B cell (primary cell): ENCODE results near the gene STAT4. TPM values are rescaled to one million over a fixed set of nuclear protein-coding genes. Genes with fewer than 3 reads are reported as not detected.

ENCODE experiments used
- ATAC-seq: fragments of 200-7000 bp; cut with Tn5 transposase; one replicate; pipeline ENCODE4 v1.10.0; 2021; ENCODE audit warnings: low read depth, mild to moderate bottlenecking, moderate number of reproducible peaks, moderate library complexity
- CTCF ChIA-PET: fragments of 350-600 bp; sonication (Branson Sonifier 250); formaldehyde crosslinking; loops from one replicate; lab custom pipeline; 2021; ENCODE audit warnings: antibody characterized with exemption, inconsistent platforms; lab: Charles Lee
- POLR2A ChIA-PET: fragments of 350-600 bp; sonication (Branson Sonifier 250); formaldehyde crosslinking; loops from one replicate; lab custom pipeline; 2021; ENCODE audit warnings: antibody characterized with exemption; lab: Charles Lee
- DNase-seq: peaks from one replicate; pipeline ENCODE4 v3.0.0; 2013
- H2AFZ ChIP-seq: 2 replicates; pipeline ENCODE4 v1.6.1; 2012; ENCODE audit warnings: mild to moderate bottlenecking, low read depth, low read length; ENCODE audit not compliant: insufficient read depth, poor library complexity, severe bottlenecking
- H3K27ac ChIP-seq, 2 donors: 1 replicate in 1 of 2; 2 replicates in 1 of 2; pipeline ENCODE4 v1.5.1; 2012 to 2013; ENCODE audit warnings: low read length in 2 of 2, mild to moderate bottlenecking in 2 of 2, moderate library complexity in 1 of 2
- H3K27me3 ChIP-seq, 4 experiments: fragments of 200-600 bp in 1 of 4; sonication (generic) in 1 of 4; replicated peaks in 1 of 4; 1 replicate in 2 of 4; 2 replicates in 2 of 4; pipeline versions ENCODE4 v1.6.1 to v1.7.0; 2013 to 2016; ENCODE audit warnings: low read length in 3 of 4, mild to moderate bottlenecking in 2 of 4, mixed read lengths in 1 of 4, moderate library complexity in 1 of 4; ENCODE audit not compliant: insufficient read depth in 4 of 4, control insufficient read depth in 3 of 4; ENCODE audit errors: control extremely low read depth in 1 of 4
- H3K36me3 ChIP-seq, 2 experiments: replicated peaks in 1 of 2; 1 replicate in 1 of 2; 2 replicates in 1 of 2; pipeline versions ENCODE4 v1.6.1 to v1.7.1; 2013; ENCODE audit warnings: low read length in 1 of 2; ENCODE audit not compliant: insufficient read depth in 2 of 2, control insufficient read depth in 1 of 2; ENCODE audit errors: control extremely low read depth in 1 of 2, extremely low read depth in 1 of 2
- H3K4me1 ChIP-seq, 2 donors: fragments of 200-600 bp in 1 of 2; sonication (generic) in 1 of 2; 1 replicate in 1 of 2; 2 replicates in 1 of 2; pipeline versions ENCODE4 v1.5.1 to v1.6.1; 2013 to 2017; ENCODE audit warnings: low read length in 2 of 2; ENCODE audit not compliant: control insufficient read depth in 2 of 2, insufficient read depth in 2 of 2
- H3K4me2 ChIP-seq: replicated peaks from 2 replicates; pipeline ENCODE3; 2012; ENCODE audit warnings: mild to moderate bottlenecking, low read depth, low read length; ENCODE audit not compliant: poor library complexity, severe bottlenecking
- H3K4me3 ChIP-seq, 5 experiments: fragments of 200-600 bp in 1 of 5; sonication (generic) in 1 of 5; 1 replicate in 3 of 5; 2 replicates in 2 of 5; pipeline versions ENCODE4 v1.5.1 to v1.7.0; 2011 to 2016; ENCODE audit warnings: low read length in 4 of 5, mild to moderate bottlenecking in 4 of 5, low read depth in 2 of 5, control low read depth in 1 of 5, moderate library complexity in 1 of 5; ENCODE audit not compliant: insufficient read depth in 1 of 5; ENCODE audit errors: control extremely low read depth in 1 of 5, extremely low read depth in 1 of 5
- H3K79me2 ChIP-seq: fragments of 200-600 bp; sonication (generic); one replicate; pipeline ENCODE4 v1.6.0; 2016; ENCODE audit warnings: low read length; ENCODE audit not compliant: control insufficient read depth, insufficient read depth
- H3K9ac ChIP-seq: fragments of 200-600 bp; sonication (generic); 2 replicates; pipeline ENCODE4 v1.6.1; 2017; ENCODE audit warnings: mild to moderate bottlenecking, low read length, moderate library complexity
- H3K9me3 ChIP-seq, 3 donors: one replicate each; pipeline versions ENCODE4 v1.6.1 to v1.7.1; 2013; ENCODE audit warnings: low read length in 2 of 3; ENCODE audit not compliant: control insufficient read depth in 2 of 3, insufficient read depth in 1 of 3; ENCODE audit errors: control extremely low read depth in 1 of 3
- H4K20me1 ChIP-seq: 2 replicates; pipeline ENCODE4 v1.6.0; 2012; ENCODE audit warnings: mild to moderate bottlenecking, low read length; ENCODE audit not compliant: insufficient read depth, control insufficient read depth, poor library complexity, severe bottlenecking
- H3K27ac Mint-ChIP-seq: one replicate; pipeline ENCODE4 v1.8.0; 2021; ENCODE audit warnings: mixed read lengths
- H3K27me3 Mint-ChIP-seq: one replicate; pipeline ENCODE4 v1.8.0; 2021; ENCODE audit warnings: mixed read lengths
- H3K4me1 Mint-ChIP-seq: one replicate; pipeline ENCODE4 v1.8.0; 2021; ENCODE audit warnings: mixed read lengths
- H3K4me3 Mint-ChIP-seq: one replicate; pipeline ENCODE4 v1.8.0; 2021; ENCODE audit warnings: mixed read lengths
- H3K9me3 Mint-ChIP-seq: one replicate; pipeline ENCODE4 v1.8.0; 2022; ENCODE audit warnings: mixed read lengths; ENCODE audit not compliant: insufficient read depth
- CTCF ChIP-seq: fragments of 200-600 bp; IDR thresholded peaks from one replicate; pipeline ENCODE4 v1.8.0; 2022; ENCODE audit warnings: antibody characterized with exemption, mild to moderate bottlenecking
- EZH2 ChIP-seq: IDR thresholded peaks from 2 replicates; pipeline ENCODE4 v1.6.1; 2012; ENCODE audit warnings: borderline replicate concordance, low read depth, mild to moderate bottlenecking, moderate library complexity, low read length; ENCODE audit not compliant: insufficient read depth, poor library complexity, severe bottlenecking
- WGBS: methylation state at CpG from one replicate; pipeline ENCODE4 v1.1.5; 2013; ENCODE audit warnings: missing lambda C conversion rate; ENCODE audit not compliant: insufficient coverage; 5-methylcytosine and 5-hydroxymethylcytosine counted together
- intact Hi-C: fragments of 100-400 bp; cut with micrococcal nuclease; formaldehyde crosslinking; loops from one replicate; pipeline ENCODE4 v1.10.0; 2022
- polyA plus RNA-seq: library from polyadenylated mRNA; depleted of rRNA; stranded (reverse); fragments of >200 nt; gene quantifications from 2 replicates; pipeline ENCODE4 v1.2.3, GENCODE V29; 2012
- total RNA-seq, 2 donors: library from RNA; stranded (reverse); fragments of 120-200 nt in 1 of 2; gene quantifications; 1 replicate in 1 of 2; 2 replicates in 1 of 2; pipeline versions ENCODE4 v1.2.3 to v1.2.4, GENCODE V29; 2013 to 2022

The STAT4 gene
- total and polyA plus RNA-seq, 2 donors (not counting 1 experiment from before 2014, with no cell fraction given) = 2.0 to 62.1 TPM

GRCh38 chr2:190994148-190994547, 156.6 kb downstream of the STAT4 start:
- POLR2A ChIA-PET = no interaction called here
- Histone ChIP-seq H3K27me3 (no peaks in the 10 kb centered on the region), H3K79me2 (peaks cover 6% of the 10 kb centered on the region), H3K4me1 (no peaks in the 10 kb centered on the region), H3K4me3 (no peak overlapping the region), H3K4me2 (no peak overlapping the region), H4K20me1 (no peaks in the 10 kb centered on the region), H3K9ac (no peak overlapping the region), H2AFZ (no peak overlapping the region), H3K27ac (no peak overlapping the region), H3K36me3 (peaks cover 12 to 94% of the 10 kb centered on the region in 2 experiments), H3K9me3 (peaks cover 0 to 5% (median 0%) of the 10 kb centered on the region in 3 donors)
- no peak for TF ChIP-seq CTCF
- TF ChIP-seq EZH2 = no peak
- Mint-ChIP-seq H3K9me3 (no peaks in the 10 kb centered on the region), H3K27me3 (no peaks in the 10 kb centered on the region), H3K27ac (peak overlapping the region; percentile 18), H3K4me3 (no peak overlapping the region), H3K4me1 (no peaks in the 10 kb centered on the region)
- ATAC-seq = no peak
- DNase-seq = no peak
- 96% methylated on average over 7 of the region's 7 CpGs for WGBS
- CTCF ChIA-PET = interaction anchor here (1.1 kb wide), 1 partner anchor 161 kb away, joined by 3 read pairs; no protein-coding TSS in a partner anchor
- intact Hi-C loops = no loop called here

DNA sequence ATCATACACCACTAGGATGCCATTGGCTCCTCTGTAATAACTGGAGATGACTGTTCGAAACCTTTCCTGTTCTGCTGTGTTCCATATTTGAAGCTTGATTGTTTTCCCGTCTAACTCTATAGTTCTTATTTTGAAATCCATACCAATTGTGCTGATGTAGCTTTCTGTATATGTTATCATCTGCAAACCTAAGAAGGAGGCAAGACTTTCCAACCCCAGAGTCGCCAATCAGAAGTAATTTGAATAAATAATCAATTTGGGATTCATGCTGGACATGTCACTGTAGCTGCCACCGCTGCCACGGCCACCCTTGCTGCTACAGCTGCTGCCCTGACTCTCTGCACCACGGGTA, 157.5 kb downstream of the STAT4 start:
- ChIA-PET POLR2A (no interaction called here), CTCF (interaction anchor here (1.1 kb wide), 1 partner anchor 162 kb away, joined by 3 read pairs; no protein-coding TSS in a partner anchor)
- no peak overlapping the region for H3K4me3 ChIP-seq
- Mint-ChIP-seq H3K4me1 (no peaks in the 10 kb centered on the region), H3K27ac (no peak overlapping the region), H3K9me3 (no peaks in the 10 kb centered on the region), H3K27me3 (no peaks in the 10 kb centered on the region), H3K4me3 (no peak overlapping the region)
- DNase-seq = no peak
- 100% methylated on average over 3 of the region's 6 CpGs for WGBS
- H2AFZ ChIP-seq = no peak overlapping the region
- no peak for ATAC-seq
- H3K4me1 ChIP-seq = no peaks in the 10 kb centered on the region
- no peaks in the 10 kb centered on the region for H3K27me3 ChIP-seq
- peaks cover 6% of the 10 kb centered on the region for H3K79me2 ChIP-seq
- no peak overlapping the region for H3K4me2 ChIP-seq
- intact Hi-C loops = no loop called here
- H4K20me1 ChIP-seq = no peaks in the 10 kb centered on the region
- peaks cover 12 to 96% of the 10 kb centered on the region in 2 experiments for H3K36me3 ChIP-seq
- TF ChIP-seq EZH2 (no peak), CTCF (no peak)
- no peak overlapping the region for H3K9ac ChIP-seq
- H3K9me3 ChIP-seq = peaks cover 0 to 5% (median 0%) of the 10 kb centered on the region in 3 donors
- H3K27ac ChIP-seq = no peak overlapping the region
